ENCODE data around the gene LMAN1L.

DNA sequence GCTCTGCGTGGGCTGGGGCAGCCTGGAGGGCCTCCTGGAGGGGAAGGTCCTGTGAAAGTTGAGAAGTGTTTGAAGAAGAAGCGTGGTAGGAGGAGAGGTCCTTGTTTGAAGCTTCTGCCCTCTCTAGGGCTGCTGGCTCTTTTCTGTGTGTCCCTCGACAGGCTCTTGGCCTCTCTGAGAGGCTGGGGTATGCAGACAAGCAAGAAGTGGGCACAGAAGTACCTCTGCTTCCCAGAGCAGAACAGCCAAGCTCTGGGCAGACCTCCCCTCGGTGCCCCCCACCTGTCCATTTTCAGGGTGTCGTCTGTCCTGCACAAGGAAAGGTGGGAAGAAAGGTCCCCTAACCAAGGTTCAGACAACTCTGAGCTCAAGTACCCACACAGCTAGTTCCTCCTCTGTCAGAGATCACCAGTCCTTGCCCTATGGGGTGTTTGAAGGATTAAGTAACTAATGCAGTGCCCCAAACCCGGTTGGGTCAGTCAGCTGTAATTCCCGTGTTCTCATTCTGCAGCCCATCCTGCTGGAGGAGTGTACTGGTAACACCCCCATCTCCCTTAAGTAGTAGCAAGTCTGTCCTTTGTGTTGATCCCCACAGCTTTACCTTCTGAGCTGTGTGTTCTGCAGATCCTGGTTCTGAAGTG is 24.5 kb upstream of the LMAN1L start:
- TF ChIP-seq, protein P1, sequence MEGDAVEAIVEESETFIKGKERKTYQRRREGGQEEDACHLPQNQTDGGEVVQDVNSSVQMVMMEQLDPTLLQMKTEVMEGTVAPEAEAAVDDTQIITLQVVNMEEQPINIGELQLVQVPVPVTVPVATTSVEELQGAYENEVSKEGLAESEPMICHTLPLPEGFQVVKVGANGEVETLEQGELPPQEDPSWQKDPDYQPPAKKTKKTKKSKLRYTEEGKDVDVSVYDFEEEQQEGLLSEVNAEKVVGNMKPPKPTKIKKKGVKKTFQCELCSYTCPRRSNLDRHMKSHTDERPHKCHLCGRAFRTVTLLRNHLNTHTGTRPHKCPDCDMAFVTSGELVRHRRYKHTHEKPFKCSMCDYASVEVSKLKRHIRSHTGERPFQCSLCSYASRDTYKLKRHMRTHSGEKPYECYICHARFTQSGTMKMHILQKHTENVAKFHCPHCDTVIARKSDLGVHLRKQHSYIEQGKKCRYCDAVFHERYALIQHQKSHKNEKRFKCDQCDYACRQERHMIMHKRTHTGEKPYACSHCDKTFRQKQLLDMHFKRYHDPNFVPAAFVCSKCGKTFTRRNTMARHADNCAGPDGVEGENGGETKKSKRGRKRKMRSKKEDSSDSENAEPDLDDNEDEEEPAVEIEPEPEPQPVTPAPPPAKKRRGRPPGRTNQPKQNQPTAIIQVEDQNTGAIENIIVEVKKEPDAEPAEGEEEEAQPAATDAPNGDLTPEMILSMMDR (IDR thresholded peaks at IDR 0.05): no peak
- TF ChIP-seq POLR2A (IDR thresholded peaks at IDR 0.05): no peak

All from Peyer's patch (tissue), 4 donors.